Lower lobe of right lung (tissue), 2 donors: Measurements from ENCODE around the gene BTRC. TPM values are rescaled to one million over a fixed set of nuclear protein-coding genes. Genes with fewer than 3 reads are reported as not detected.
A peak's percentile ranks its signal among the peaks of the same experiment; 100 is the strongest.

Experiments
- ATAC-seq, 2 donors: fragments of 200-7000 bp; cut with Tn5 transposase; one replicate each; pipeline ENCODE4 v1.9.1; 2020 to 2022; ENCODE audit warnings: mild to moderate bottlenecking in 2 of 2, moderate library complexity in 2 of 2
- DNase-seq: peaks from one replicate; pipeline ENCODE4 v3.0.0-alpha.2; 2020
- H3K27ac ChIP-seq: fragments of 200-600 bp; one replicate; pipeline ENCODE4 v1.8.0; 2022
- H3K27me3 ChIP-seq: fragments of 200-600 bp; one replicate; pipeline ENCODE4 v1.8.0; 2022; ENCODE audit warnings: low read depth
- H3K36me3 ChIP-seq: fragments of 200-600 bp; one replicate; pipeline ENCODE4 v1.8.0; 2022; ENCODE audit warnings: mild to moderate bottlenecking
- H3K4me1 ChIP-seq: fragments of 200-600 bp; one replicate; pipeline ENCODE4 v1.8.0; 2022
- H3K4me3 ChIP-seq: fragments of 200-600 bp; one replicate; pipeline ENCODE4 v1.8.0; 2022; ENCODE audit warnings: mild to moderate bottlenecking
- H3K9me3 ChIP-seq: fragments of 200-600 bp; one replicate; pipeline ENCODE4 v1.8.0; 2022
- CTCF ChIP-seq: fragments of 200-600 bp; IDR thresholded peaks from one replicate; pipeline ENCODE4 v1.8.0; 2022; ENCODE audit warnings: antibody characterized with exemption, mild to moderate bottlenecking
- intact Hi-C: fragments of 100-400 bp; cut with DNase I; formaldehyde crosslinking; loops from one replicate; pipeline ENCODE4 v1.11.0; 2022
- total RNA-seq: library from RNA; stranded (reverse); fragmentation: NEBNext Ultra II Directional; extraction: Animal tissue kit (Norgen Biotek cat#: 25700); gene quantifications from one replicate; pipeline ENCODE4 v1.2.1, GENCODE V29; 2021
- donor health status: DM: no; HTN: yes; CAD: no; lungs with severe emphysema.

The BTRC gene
- total RNA-seq, 1 donor from 2014 or later, result 17.3 TPM

GRCh38 chr10:101565370-101565900, 211.5 kb downstream of the BTRC start:
- no peak for TF ChIP-seq CTCF
- Histone ChIP-seq H3K27ac (no peak overlapping the region), H3K4me3 (no peak overlapping the region), H3K27me3 (peaks cover 73% of the 10 kb centered on the region), H3K4me1 (peaks cover 18% of the 10 kb centered on the region), H3K36me3 (no peaks in the 10 kb centered on the region), H3K9me3 (no peaks in the 10 kb centered on the region)
- intact Hi-C loops, result no loop called here
- ATAC-seq, result no peak
- no peak for DNase-seq

- H3K4me1 ChIP-seq, result peaks cover 23% of the 10 kb centered on the region
- intact Hi-C loops, result no loop called here
- no peaks in the 10 kb centered on the region for H3K9me3 ChIP-seq
- H3K36me3 ChIP-seq, result no peaks in the 10 kb centered on the region
- peaks cover 73% of the 10 kb centered on the region for H3K27me3 ChIP-seq
- no peak for ATAC-seq
- no peak for TF ChIP-seq CTCF
- no peak overlapping the region for H3K4me3 ChIP-seq
- no peak overlapping the region for H3K27ac ChIP-seq
- no peak for DNase-seq
These were observed 212.0 kb downstream of the BTRC start for GRCh38 chr10:101565936-101566332.

DNA sequence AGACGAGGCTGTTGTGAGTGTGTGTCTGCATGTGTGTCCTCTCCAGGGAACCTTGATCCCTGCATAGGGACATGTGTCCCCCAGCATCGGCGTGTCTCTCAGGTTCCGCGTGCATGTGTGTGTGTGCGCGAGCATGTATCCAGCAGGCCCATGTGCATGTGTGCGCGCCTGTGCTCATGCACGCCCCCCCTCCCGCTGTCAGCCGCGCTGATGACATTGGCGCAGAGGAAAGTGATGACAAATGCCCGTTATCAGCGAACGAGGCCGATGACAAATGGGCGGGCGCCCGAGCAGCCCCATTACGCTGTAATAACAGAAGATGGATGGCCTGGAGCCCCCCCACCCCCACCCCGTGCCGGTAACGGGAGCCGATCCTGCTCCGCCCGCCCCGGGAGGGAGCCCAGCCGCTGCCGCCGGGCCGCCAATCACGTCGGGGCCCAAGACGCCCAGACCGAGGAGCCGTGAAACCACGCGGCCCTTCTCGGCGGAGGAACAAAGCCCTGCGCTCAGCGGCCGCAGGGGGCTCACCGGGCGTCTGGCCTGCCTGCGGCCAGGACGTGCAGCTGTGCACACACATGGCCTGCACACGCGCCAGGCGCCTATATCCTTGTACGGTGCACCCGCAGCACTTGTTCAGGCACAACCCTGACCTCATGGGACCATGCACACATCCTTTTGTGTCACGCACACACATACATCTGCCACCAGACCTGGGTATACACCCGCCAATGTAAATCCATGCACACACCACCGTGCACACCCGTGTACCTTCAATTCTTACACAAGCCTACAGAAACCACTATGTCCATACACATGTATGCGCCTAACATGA, 212.6 kb downstream of the BTRC start:
- peak overlapping the region; percentile 2 for H3K4me3 ChIP-seq
- peaks cover 24% of the 10 kb centered on the region for H3K4me1 ChIP-seq
- no peak for TF ChIP-seq CTCF
- ATAC-seq, result no peak
- no peaks in the 10 kb centered on the region for H3K36me3 ChIP-seq
- intact Hi-C loops, result no loop called here
- peaks cover 73% of the 10 kb centered on the region for H3K27me3 ChIP-seq
- no peak overlapping the region for H3K27ac ChIP-seq
- no peaks in the 10 kb centered on the region for H3K9me3 ChIP-seq
- no peak for DNase-seq

- TF ChIP-seq CTCF, result no peak
- H3K9me3 ChIP-seq, result peaks cover under 1% of the 10 kb centered on the region
- H3K36me3 ChIP-seq, result no peaks in the 10 kb centered on the region
- H3K27me3 ChIP-seq, result peaks cover 73% of the 10 kb centered on the region
- peaks cover 24% of the 10 kb centered on the region for H3K4me1 ChIP-seq
- no peak for ATAC-seq
- DNase-seq, result no peak
- no peak overlapping the region for H3K27ac ChIP-seq
- intact Hi-C loops, result no loop called here
- no peak overlapping the region for H3K4me3 ChIP-seq
These were observed 213.4 kb downstream of the BTRC start for GRCh38 chr10:101567165-101568006.

DNA sequence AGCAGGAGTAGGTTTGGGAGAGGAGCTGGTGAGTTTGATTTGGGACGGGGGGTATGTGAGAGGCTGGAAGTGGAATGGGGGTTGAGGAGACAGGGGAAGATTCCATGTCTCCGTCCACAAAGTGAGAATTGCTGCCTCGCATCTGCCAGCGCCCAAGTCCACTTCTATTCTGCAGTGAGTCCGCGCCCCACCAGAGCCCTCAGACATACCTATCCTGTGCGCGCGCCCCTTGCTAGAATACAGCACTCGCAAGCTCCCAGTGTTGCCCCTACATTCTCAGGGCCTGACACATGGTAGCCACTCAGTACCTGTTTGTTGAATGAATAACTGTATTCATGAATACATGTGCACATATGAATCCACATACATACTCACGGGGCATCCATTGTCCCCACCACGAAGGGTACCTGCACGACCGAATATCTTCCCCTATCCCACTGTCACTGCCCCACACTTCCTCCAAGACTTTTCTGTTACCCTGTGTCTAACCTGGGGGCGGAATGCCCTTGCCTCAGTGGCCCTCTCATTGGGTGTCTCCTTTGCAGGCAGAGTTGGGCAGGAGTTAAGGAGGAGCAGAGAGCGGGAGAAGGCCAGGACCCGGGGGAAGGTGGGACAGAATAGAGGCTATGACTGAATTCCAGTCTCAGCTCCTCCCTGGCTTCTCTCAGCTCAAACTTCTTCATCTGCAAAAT, 214.2 kb downstream of the BTRC start:
- no peak for ATAC-seq
- no peak for DNase-seq
- no peak for TF ChIP-seq CTCF
- no peak overlapping the region for H3K27ac ChIP-seq
- peaks cover 67% of the 10 kb centered on the region for H3K27me3 ChIP-seq
- no peaks in the 10 kb centered on the region for H3K36me3 ChIP-seq
- peaks cover 8% of the 10 kb centered on the region for H3K9me3 ChIP-seq
- intact Hi-C loops, result no loop called here
- no peak overlapping the region for H3K4me3 ChIP-seq
- H3K4me1 ChIP-seq, result peaks cover 24% of the 10 kb centered on the region
